Activated CD4-positive, alpha-beta T cell treated with anti-CD3 and anti-CD28 coated beads, Interleukin-10, Interleukin-2, amounts not matched to agents 100 ng/mL and 50 ng/mL, durations not matched to agents 16 hours and 8 hours (primary cell): Measurements from ENCODE around the gene TYMP.
A peak's percentile ranks its signal among the peaks of the same experiment; 100 is the strongest.

Source experiments
- DNase-seq: peaks from one replicate; pipeline ENCODE4 v3.0.0-alpha.2; 2020

Gene TYMP

DNA sequence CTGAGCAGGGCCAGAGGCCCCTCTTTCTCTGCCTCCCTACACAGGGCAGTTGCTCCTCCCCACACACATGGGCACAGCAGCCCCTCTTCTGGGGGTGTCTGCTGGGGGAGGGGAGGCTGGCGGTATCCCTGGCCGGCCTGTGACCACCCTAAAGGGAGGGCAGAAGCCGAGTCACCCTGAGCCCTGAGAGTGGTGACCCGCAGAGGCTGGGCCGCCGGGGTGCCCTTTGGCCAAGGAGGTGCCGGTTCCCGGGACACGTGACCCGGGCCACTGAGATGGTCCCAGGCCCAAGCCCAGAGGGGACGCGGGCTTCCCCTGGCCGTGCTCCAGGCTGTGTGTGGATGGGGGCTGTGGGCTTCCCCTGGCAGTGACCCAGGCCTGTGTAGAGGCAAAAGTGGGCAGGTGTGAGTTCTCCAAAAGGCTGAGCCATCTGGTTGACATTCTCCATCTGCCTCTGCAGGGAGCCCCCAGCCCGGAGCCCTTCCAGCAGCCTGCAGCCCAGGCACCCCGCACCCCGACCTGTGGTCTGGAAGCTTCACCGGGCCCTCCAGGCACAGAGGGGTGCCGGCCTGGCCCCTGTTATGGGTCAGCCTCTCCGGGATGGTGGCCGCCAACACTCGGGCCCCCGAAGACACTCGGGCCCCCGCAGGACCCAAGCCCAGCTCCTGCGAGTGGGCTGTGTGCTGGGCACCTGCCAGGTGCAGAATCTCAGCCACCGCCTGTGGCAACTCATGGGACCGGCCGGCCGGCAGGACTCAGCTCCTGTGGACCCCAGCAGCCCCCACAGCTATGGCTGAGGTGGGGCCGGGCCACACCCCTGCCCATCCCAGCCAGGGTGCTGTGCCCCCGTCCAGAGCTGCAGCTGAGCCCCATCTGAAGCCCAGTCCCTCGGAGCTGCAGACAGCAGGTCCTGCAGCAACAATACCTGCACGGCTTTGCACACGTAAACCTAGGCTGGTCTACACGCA lies 47.4 kb downstream of the TYMP start:
- no peak for DNase-seq

DNA sequence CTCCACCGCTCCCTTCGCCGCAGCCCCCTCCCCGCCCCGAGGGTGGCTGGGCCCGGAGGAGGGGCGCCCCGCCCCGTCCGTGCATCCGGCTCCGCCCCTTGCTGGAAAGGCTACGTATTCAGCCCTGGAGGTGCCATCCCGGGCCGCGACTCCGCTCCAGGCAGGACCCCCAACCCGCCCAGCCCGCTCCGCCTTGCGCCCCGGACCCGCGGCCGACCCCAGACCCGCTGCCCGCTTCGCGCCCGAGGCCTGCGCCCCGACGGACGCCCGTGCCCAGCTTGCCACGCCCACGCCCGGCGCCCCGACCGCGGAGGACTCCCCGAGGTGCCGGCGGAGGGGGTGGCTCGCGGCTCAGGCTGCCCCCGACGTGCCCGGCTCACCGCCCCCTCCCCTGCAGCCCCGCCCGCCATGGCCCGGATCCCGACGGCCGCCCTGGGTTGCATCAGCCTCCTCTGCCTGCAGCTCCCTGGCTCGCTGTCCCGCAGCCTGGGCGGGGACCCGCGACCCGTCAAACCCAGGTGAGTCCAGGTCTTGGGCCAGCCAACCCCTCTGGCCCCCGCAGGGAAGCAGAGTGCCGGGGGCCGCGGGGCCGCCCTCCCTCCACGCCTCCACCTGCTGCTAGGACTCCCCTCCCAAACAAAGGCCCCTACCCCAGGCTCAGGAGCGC lies 48.2 kb downstream of the TYMP start, which contains the start of gene ADM2:
Gene ADM2 (plus strand): TSS at position 104 of the 667 bp plus-strand sequence. CDS start 305 bp downstream, at position 409.
- DNase-seq = peak; percentile 58

DNA sequence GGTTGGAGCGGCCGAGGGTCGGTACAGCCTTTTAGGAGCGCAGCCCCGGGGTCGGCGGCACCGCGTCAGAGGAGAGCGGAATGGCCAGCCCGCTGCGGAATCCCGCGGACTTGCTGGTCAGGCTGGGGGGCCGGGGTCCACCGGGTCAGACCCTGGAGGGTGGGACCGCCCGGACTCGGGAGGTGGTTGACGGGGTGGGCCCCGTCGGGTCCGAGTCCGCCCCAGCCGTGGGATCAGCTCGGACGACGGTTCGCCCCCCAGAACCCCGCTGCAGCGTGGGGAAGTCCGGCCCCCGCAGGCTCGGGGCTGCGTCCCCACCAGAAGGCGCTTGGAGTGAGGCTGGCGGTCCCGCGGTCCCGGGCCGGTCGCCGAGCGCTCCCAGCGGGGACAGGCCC lies 48.8 kb downstream of the TYMP start:
- no peak for DNase-seq

DNA sequence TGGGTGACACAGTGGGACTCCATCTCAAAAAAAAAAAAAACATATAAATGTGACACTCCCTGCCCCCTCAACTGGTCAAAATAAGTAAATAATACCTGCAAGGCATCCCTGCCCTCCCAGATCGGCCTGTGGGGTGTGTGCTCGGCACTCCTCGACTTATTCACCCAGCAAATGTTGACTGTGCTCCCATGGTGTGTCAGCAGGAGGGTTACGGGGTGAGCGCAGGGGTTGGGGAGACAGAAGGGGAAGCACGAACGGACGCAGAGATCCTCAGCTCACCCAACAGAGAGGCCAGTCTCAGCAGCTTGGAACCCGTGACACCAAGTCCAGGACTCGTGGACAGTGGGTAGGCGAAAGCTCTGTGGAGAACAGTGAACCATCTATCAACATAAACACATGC lies 50.1 kb downstream of the TYMP start:
- no peak for DNase-seq

DNA sequence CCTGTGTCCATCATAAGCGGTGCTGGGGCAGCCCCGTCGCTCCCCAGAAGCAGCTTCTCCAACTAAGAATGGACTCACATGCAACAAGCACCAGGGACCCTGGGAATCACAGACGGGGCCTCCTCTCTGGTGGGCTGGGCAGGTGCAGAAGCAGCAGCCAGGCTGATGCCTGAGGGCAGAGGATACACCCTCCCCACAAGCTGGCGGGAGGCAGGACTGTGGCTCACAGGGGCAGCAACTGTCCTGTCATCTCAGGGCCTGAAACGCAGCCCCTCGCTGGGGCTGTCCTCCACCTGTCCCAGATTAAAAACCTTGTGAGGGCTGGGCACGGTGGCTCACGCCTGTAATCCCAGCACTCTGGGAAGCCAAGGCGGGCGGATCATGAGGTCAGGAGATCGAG lies 51.9 kb downstream of the TYMP start:
- DNase-seq = no peak

DNA sequence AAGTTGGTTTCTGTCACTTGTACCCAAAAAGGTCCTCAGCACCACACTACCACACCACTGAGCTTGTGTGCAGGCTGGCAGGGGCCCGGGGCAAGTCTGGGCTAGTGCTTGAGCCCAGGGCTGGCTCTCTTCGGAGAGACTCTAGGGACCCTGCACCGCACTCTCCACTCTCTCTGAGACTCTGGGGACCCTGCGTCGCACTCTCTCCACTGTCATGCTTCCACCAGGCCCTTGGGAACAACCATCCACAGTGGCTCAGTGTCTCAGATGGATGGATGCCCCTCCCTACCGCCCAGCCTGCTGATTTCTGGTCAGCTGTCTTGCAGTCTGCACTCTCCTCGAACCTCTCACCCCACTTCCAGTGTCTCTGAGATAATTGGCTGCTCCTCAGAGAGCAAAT lies 52.9 kb downstream of the TYMP start:
- DNase-seq = no peak
